B cell (primary cell): Measurements from ENCODE around the gene TMEM98.

Source experiments
- EZH2 ChIP-seq: IDR thresholded peaks from 2 replicates; pipeline ENCODE4 v1.6.1; 2012; ENCODE audit warnings: borderline replicate concordance, low read depth, mild to moderate bottlenecking, moderate library complexity, low read length; ENCODE audit not compliant: insufficient read depth, poor library complexity, severe bottlenecking
- TF ChIP-seq, protein P1 (sequence below): fragments of 200-600 bp; IDR thresholded peaks from one replicate; pipeline ENCODE4 v1.8.0; 2022; ENCODE audit warnings: antibody characterized with exemption, mild to moderate bottlenecking

DNA sequence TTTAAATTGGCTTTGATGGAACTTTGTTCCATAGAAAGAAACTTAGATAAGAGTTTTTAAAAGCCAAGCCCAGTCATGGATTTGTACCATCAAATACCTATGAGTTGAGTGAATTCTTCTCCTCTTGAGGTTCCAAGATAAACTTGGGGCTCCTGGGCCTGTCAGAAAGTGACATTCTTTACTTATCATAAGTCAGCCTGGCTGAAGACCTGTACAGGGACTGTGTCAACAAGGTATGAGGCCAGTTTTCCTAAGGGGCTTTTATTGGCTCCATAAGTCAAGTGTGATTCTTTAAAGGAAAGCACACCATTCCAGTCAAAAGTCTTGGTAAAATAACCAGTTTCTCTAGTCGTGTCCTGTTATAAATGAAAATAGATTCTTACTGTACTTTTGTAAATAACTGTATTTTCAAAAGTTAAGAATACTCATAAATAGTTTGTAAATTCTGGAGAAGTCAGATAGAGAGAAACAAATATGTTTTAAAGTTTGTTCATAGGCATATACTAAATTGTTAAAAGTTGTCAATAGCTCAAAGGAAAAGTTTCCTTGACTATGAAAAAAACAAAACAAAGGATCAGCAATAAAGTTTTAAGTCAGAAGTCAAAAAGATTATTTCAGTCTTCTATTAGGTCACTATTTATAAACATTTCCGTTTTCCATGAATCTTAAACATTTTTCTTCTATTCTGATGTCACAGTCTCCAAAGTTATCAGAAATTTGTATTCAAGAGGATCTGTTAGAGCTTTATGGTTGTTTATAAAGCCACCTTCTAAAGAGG, 28.5 kb upstream of the TMEM98 start:
- TF ChIP-seq, protein P1, sequence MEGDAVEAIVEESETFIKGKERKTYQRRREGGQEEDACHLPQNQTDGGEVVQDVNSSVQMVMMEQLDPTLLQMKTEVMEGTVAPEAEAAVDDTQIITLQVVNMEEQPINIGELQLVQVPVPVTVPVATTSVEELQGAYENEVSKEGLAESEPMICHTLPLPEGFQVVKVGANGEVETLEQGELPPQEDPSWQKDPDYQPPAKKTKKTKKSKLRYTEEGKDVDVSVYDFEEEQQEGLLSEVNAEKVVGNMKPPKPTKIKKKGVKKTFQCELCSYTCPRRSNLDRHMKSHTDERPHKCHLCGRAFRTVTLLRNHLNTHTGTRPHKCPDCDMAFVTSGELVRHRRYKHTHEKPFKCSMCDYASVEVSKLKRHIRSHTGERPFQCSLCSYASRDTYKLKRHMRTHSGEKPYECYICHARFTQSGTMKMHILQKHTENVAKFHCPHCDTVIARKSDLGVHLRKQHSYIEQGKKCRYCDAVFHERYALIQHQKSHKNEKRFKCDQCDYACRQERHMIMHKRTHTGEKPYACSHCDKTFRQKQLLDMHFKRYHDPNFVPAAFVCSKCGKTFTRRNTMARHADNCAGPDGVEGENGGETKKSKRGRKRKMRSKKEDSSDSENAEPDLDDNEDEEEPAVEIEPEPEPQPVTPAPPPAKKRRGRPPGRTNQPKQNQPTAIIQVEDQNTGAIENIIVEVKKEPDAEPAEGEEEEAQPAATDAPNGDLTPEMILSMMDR, result no peak
- TF ChIP-seq EZH2, result no peak
